VCaP (cell line): Measurements from ENCODE around the gene CCR7.

Experiments
- H3K27ac ChIP-seq: fragments of 450-650 bp; 2 replicates; pipeline ENCODE4 v1.5.1; 2017
- TF ChIP-seq, protein P1 (sequence below): fragments of 450-650 bp; conservative IDR thresholded peaks from 2 replicates; pipeline ENCODE4 v1.5.1; 2017; ENCODE audit warnings: mild to moderate bottlenecking, moderate library complexity

The CCR7 gene

DNA sequence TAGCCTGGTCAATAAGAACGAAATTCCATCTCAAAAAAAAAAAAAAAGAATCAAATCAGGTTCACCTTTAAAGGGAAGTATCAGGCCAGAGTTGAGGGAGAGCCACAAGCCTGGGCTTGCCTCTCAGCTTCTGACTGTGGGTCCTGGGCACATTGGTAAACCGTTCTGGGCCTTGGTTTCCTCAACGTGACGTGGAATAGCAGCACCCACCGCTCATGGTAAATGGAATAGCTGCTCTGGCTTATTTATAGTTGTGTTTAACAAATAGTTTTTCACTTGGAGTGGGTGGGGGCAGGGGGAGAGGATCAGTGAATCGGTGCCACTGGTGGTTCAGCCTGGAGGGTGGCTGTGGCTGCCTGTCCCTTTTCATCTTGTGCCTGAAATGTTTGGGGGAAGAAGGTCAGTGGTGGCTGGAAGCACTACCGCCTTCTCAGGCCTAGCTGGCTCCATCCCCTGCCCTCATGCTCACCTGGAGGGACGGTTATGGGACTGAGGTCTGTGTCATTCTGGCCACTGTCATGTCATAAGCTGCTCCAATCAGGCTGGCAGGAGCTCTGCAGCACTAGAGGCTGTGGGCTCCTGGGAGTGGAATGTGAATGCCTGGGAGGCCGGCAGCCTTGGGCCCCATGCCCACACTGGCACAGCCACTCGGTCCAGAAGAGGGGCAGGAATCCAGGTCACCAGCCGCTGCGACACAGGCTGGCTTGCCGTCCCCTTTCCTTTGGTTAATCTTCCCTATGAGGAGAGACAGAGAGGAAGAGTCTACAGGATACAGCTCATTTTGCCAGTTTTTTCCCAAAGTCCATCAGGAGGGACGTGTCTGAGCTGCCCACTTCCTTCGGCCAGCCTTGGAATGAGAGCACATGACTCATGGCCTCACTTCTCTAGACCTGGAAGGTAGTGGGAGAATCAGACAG is 27.0 kb downstream of the CCR7 start:
- no peak overlapping the region for H3K27ac ChIP-seq
- TF ChIP-seq, protein P1, sequence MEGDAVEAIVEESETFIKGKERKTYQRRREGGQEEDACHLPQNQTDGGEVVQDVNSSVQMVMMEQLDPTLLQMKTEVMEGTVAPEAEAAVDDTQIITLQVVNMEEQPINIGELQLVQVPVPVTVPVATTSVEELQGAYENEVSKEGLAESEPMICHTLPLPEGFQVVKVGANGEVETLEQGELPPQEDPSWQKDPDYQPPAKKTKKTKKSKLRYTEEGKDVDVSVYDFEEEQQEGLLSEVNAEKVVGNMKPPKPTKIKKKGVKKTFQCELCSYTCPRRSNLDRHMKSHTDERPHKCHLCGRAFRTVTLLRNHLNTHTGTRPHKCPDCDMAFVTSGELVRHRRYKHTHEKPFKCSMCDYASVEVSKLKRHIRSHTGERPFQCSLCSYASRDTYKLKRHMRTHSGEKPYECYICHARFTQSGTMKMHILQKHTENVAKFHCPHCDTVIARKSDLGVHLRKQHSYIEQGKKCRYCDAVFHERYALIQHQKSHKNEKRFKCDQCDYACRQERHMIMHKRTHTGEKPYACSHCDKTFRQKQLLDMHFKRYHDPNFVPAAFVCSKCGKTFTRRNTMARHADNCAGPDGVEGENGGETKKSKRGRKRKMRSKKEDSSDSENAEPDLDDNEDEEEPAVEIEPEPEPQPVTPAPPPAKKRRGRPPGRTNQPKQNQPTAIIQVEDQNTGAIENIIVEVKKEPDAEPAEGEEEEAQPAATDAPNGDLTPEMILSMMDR: no peak

DNA sequence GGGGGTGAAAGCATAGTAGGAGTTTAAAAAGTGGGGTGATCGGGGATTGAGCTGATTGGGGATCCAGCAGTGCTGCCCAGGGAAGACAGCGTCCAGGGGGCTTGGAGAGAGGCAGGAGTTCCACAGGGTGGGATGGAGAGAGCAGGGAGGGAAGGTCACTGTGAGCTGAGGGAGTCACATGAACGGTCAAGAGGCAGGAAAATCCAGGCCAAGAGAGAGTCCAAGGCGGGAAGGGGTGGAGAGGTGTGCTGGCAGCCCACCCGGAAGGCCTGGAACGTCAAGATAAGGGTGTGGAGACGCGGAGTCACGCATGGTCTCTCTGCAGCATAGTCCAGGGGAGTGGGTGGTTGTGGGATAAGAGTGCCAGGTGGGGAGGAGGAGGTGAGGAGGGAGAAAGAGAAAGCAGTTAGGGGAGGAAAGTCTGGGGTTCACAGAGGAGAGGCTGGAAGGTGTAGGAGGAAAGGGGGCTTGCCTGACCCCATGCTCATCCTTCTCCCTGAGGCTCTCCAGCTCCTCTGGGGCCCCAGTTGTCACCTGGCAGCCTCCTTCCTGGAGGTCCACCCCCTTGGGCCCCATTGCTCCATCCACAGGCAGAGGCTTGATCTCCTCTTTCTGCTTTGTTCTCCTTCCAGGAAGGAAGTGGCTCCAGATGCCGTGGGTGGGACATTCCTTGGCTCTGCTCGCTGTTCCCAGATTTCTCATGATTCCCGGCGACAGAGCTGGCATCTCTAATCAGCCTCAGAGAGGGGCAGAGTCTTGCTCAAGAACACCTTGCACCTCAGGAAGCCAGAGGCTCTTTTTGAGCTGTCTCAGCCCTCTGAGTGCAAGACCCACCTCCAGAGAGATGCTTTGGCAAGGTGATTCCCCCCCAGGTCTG is 28.7 kb downstream of the CCR7 start:
- TF ChIP-seq, protein P1: no peak
- H3K27ac ChIP-seq: no peak overlapping the region

GRCh38 chr17:40535924-40536294 is 29.4 kb downstream of the CCR7 start:
- TF ChIP-seq, protein P1: no peak
- no peak overlapping the region for H3K27ac ChIP-seq

GRCh38 chr17:40535438-40535837 is 29.8 kb downstream of the CCR7 start:
- TF ChIP-seq, protein P1: no peak
- H3K27ac ChIP-seq: no peak overlapping the region

GRCh38 chr17:40534371-40535189 is 30.7 kb downstream of the CCR7 start:
- H3K27ac ChIP-seq: no peak overlapping the region
- TF ChIP-seq, protein P1: no peak

DNA sequence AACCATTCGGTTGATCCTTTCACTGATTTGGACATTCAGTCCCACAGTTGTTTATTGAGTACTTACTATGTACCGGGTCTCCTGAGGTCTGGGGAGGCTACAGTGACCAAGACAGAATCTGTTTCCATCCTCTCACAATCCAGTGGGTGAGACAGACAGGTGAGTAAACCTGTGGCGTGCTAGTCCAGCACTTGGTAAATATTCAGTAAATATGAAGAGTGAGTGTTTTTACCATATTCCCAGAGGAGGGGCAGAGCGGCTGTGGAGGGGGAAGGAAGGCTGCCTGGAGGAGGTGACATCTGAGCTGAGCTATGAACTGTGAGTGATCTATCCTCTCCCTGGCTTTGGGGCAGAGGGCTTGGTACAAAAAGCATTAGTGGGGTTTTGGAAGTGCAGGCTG is 31.4 kb downstream of the CCR7 start:
- H3K27ac ChIP-seq: no peak overlapping the region
- TF ChIP-seq, protein P1: no peak
